Non-pigmented ciliary epithelial cell (primary cell): ENCODE measurements around the gene IFNGR2.
"Not testable (repeated sequence)": the region's sequence is repeated elsewhere in the genome, so short reads cannot be mapped to it uniquely, and the experiment has no call there.

Experiments used
- DNase-seq: peaks from one replicate; pipeline ENCODE4 v3.0.0-alpha.2; 2010; ENCODE audit warnings: low read depth

IFNGR2 gene

DNA sequence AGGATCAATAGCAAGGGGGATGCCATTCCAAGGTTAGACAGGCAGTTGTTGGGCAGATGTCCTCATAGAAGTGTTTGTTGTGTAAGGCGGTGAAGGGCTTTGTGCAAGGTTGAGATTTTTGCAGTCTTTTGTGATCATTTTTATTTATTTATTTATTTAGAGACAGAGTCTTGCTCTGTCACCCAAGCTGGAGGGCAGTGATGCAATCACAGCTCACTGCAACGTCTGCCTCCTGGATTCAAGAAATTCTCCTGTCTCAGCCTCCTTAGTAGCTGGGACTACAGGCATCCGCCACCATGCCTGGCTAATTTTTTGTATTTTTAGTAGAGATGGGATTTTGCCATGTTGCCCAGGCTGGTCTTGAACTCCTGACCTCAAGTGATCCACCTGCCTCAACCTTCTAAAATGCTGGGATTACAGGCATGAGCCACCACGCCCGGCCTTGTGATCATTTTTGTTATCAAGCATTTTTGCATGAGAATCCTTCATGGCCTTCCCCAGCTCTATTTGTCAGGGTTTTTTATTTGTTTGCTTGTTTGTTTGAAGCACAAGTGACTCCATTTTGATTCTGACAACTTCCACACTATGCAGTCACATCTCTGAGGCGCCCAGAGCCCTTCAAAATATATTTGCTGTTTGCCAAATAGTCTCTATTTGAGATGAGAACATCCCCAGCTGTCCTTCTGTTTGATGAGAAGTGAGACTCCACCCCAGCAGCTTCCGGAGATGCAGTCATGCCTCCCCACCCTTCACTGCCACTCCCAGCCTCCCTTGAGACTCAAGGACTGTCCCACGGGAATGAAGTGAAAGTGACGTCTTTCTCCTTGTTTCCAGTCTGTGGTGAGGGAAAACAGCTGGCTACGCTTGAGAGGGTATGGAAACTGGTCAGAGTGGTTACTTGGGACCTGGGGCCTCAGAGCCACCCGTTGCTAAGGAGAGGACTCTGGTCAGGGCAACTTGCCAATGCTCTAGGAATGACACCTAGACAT is 38.6 kb downstream of the IFNGR2 start:
- DNase-seq = no peak

- DNase-seq = no peak
Measured at GRCh38 chr21:33443194-33443593, 40.0 kb downstream of the IFNGR2 start.

DNA sequence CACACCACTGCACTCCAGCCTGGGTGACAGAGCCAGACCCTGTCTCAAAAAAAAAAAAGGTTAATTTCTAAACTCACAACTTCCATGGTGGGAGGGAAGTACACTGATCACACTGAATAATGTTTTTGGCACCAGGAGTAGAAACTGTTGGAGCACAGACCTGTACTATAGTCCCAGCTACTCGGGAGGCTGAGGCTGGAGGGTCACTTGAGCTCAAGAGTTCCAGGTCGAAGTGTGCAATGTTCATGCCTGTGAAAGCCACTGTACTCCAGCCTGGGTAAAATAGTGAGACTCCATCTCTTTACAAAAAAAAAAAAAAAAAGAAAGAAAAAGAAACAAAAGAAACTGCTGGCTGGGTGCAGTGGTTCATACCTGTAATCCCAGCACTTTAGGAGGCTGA is 41.3 kb downstream of the IFNGR2 start:
- DNase-seq = no peak

DNA sequence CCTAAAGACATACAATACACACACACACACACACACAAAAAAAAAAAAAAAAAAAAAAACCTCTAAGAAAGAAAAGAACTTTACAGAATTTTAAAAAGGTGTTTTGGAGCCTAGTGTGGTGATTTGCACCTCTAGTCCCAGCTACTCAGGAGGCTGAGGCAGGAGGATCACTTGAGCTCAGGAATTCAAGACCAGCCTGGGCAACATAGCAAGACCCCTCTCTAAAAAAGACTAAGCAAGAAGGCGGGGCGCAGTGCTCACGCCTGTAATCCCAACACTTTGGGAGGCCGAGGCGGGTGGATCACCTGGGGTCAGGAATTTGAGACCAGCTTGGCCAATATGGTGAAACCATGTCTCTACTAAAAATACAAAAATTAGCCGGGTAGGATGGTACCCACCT is 43.4 kb downstream of the IFNGR2 start:
- DNase-seq = not testable (repeated sequence)

DNA sequence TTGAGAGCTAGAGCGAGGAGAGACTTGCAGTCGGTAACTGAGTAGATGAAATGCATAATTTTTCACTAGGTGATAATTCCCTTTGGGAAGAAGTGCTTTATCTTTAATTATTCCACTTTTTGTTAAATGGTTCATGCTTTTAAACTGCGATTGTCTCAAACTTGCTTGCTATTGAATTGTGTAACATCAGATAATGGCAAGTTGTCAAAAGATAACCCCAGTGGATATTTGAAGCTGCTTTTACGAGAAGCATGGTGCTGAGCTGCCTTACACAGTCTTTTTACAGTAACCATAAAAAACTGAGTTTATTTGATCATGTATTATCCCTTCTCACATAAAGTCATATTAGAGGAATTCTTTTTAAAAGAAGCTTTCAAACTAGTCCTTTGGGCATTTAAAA is 46.4 kb downstream of the IFNGR2 start:
- DNase-seq = no peak

GRCh38 chr21:33451634-33452071 is 48.4 kb downstream of the IFNGR2 start:
- no peak for DNase-seq

GRCh38 chr21:33452362-33452761 is 49.1 kb downstream of the IFNGR2 start:
- DNase-seq = no peak

GRCh38 chr21:33455686-33456446 is 52.7 kb downstream of the IFNGR2 start:
- no peak for DNase-seq

GRCh38 chr21:33458861-33459260 is 55.6 kb downstream of the IFNGR2 start:
- DNase-seq = no peak

GRCh38 chr21:33461538-33462250 is 58.5 kb downstream of the IFNGR2 start:
- no peak for DNase-seq

DNA sequence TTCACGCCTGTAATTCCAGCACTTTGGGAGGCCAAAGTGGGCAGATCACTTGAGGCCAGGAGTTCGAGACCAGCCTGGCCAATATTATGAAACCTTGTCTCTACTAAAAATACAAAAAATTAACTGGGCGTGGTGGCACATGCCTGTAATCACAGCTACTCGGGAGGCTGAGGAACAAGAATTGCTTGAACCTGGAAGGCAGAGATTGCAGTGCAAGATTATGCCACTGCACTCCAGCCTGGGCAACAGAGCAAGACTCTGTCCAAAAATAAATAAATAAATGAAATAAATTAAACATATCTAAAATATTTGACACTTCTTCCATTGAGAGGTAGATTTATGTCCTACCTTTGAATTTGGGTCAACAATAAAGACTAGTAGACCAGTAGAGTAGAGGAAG is 66.0 kb downstream of the IFNGR2 start:
- not testable (repeated sequence) for DNase-seq

GRCh38 chr21:33470701-33471100 is 67.5 kb downstream of the IFNGR2 start:
- DNase-seq = no peak

DNA sequence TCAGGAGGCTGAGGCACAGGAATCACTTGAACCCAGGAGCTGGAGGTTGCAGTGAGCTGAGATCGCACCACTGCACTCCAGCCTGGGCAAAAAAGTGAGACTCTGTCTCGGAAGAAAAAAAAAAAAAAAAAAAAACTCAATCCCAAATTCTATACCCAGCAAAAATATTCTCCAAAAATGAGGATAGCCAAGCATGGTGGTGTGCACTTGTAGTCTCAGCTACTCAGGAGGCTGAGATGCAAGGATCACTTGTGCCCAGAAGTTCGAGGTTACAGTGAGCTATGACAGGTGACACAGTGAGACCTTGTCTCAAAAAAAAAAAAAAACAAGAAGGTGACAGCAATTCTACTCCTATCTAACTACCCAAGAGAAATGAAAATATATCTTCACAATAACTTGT is 70.1 kb downstream of the IFNGR2 start:
- DNase-seq = no peak

DNA sequence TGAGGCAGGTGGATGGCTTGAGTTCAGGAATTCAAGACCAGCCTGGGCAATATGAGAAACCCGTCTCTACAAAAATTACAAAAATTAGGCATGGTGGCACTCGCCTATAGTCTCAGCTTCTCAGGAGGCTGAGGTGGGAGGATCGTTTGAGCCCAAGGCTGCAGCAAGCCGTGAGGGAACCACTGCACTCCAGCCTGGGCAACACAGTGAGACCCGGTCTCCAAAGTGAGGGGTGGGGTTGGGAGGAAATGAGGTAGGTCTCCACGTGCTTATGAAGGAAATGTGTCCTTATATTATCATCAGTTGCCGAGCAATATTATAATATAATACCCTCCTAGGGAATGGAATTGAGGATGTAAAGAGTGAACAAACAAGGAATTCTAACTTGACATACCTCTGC is 73.9 kb downstream of the IFNGR2 start:
- no peak for DNase-seq

GRCh38 chr21:33478182-33478581 is 75.0 kb downstream of the IFNGR2 start:
- no peak for DNase-seq

DNA sequence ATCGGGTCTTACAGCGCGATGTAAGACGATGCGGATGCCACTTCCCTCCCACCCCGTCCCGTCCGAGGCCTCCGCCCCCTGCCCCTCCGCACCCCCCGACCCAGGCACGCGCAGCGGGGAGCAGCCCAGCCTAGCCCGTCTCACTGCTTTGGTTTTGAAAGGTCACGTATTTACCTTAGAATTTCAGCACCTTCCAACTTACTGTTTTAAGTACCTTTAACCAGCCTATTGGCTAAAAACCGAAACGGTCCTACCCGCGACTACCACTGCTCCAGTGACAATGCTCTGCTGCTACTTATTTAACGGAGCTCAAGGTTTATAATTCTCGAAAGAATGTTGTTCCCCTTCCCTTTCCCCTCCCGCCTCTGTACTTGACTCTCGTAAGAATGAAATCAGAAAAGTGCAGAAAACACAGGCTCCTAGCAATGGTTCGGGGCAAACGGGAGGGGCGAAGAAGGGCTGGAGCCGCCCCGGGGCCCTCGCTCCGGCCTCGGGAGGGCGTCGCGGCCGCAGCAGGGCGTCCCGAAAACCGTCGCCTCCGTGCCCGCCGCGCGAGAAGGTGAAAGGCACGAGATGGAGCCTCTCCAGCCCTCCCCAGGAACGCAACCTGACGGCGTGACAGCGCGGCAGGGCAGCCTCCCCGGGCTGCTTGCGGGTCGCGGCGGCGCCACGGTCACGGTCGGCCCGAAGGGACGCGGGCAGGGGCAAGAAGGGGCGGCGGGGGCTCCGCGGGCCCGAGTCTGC is 75.9 kb downstream of the IFNGR2 start:
- no peak for DNase-seq

- peak; percentile 75 for DNase-seq
Measured at GRCh38 chr21:33479679-33480480, 76.7 kb downstream of the IFNGR2 start, which contains the start of gene TMEM50B. Gene TMEM50B (minus strand): TSS chr21:33479974. CDS start chr21:33468885, 11,089 bp downstream.

DNA sequence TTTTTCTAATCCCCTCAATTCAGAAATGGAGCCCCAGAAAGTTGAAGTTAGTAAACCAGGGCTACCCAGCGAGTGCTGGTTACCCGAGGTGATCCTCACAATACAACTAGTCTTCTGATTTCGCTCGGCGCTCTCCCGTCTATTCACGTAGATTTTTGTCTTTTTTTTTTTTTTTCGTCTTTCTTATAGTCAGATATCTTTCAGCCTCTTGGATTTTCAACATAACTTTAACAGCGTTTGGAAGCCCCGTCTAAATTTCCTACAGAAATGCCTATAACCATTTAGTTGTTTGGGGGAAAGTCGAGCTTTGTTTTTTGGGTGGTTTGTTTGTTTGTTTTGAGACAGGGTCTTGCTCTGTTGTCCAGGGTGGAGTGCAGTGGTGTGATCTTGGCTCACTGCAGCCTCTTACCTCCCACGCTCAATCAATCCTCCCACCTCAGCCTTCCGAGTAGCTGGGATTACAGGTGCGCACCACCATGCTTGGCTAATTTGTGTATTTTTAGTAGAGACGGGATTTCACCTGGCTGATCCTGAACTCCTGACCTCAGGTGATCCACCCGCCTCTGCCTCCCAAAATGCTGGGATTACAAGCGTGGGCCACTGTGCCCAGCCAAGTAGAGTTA is 77.4 kb downstream of the IFNGR2 start:
- no peak for DNase-seq

- no peak for DNase-seq
Measured at GRCh38 chr21:33481314-33481943, 78.2 kb downstream of the IFNGR2 start.
